OCI-LY1 (cell line): ENCODE results near the gene CMIP.

Source experiments
- H2AFZ ChIP-seq: fragments of 200-600 bp; sonication (generic), shearing (Covaris generic); 2 replicates; pipeline ENCODE4 v1.6.0; 2014; ENCODE audit warnings: antibody characterized with exemption, mild to moderate bottlenecking, low read length
- H3F3A ChIP-seq: fragments of 200-600 bp; sonication (generic), shearing (Covaris generic); 2 replicates; pipeline ENCODE4 v1.6.0; 2014; ENCODE audit warnings: mild to moderate bottlenecking, antibody characterized with exemption, low read length, moderate library complexity; ENCODE audit not compliant: insufficient read depth
- H3K27ac ChIP-seq: fragments of 200-600 bp; sonication (generic); 2 replicates; pipeline ENCODE4 v1.5.1; 2014; ENCODE audit warnings: low read length, mixed run types, mild to moderate bottlenecking, low read depth; ENCODE audit not compliant: poor library complexity, severe bottlenecking
- H3K27me3 ChIP-seq: fragments of 200-600 bp; sonication (generic); 2 replicates; pipeline ENCODE4 v1.6.0; 2014; ENCODE audit warnings: antibody characterized with exemption, mild to moderate bottlenecking, low read length, moderate library complexity; ENCODE audit not compliant: insufficient read depth
- H3K36me3 ChIP-seq: fragments of 200-600 bp; sonication (generic); 2 replicates; pipeline ENCODE4 v1.6.1; 2014; ENCODE audit warnings: mild to moderate bottlenecking, antibody characterized with exemption, low read length, moderate library complexity, mixed read lengths; ENCODE audit not compliant: insufficient read depth
- H3K4me1 ChIP-seq: fragments of 200-600 bp; sonication (generic); 2 replicates; pipeline ENCODE4 v1.5.1; 2014; ENCODE audit warnings: mild to moderate bottlenecking, low read length, moderate library complexity; ENCODE audit not compliant: insufficient read depth, severe bottlenecking
- H3K4me2 ChIP-seq: fragments of 200-600 bp; sonication (generic), shearing (Covaris generic); 2 replicates; pipeline ENCODE4 v1.6.1; 2014; ENCODE audit warnings: low read length
- H3K4me3 ChIP-seq: fragments of 200-600 bp; sonication (generic); 2 replicates; pipeline ENCODE4 v1.5.1; 2014; ENCODE audit warnings: low read length, low read depth, mild to moderate bottlenecking, mixed read lengths; ENCODE audit not compliant: poor library complexity, severe bottlenecking
- H3K79me2 ChIP-seq: fragments of 200-600 bp; shearing (Covaris generic); 2 replicates; pipeline ENCODE4 v1.6.1; 2016; ENCODE audit warnings: mixed run types, low read length, mixed read lengths; ENCODE audit not compliant: insufficient read depth
- H3K9ac ChIP-seq: fragments of 200-600 bp; sonication (generic), shearing (Covaris generic); 2 replicates; pipeline ENCODE4 v1.6.1; 2014; ENCODE audit warnings: mild to moderate bottlenecking, low read length, mixed read lengths
- H3K9me2 ChIP-seq: fragments of 200-600 bp; sonication (generic), shearing (Covaris generic); 2 replicates; pipeline ENCODE4 v1.6.1; 2014; ENCODE audit warnings: low read depth, mild to moderate bottlenecking, low read length, mixed read lengths
- H3K9me3 ChIP-seq: fragments of 200-600 bp; shearing (Covaris generic); 2 replicates; pipeline ENCODE4 v1.6.1; 2014; ENCODE audit warnings: low read length, mixed read lengths
- H4K20me1 ChIP-seq: fragments of 200-600 bp; sonication (generic), shearing (Covaris generic); 2 replicates; pipeline ENCODE4 v1.6.0; 2016; ENCODE audit warnings: mild to moderate bottlenecking, low read length; ENCODE audit not compliant: insufficient read depth
- CTCF ChIP-seq: fragments of 200-600 bp; sonication (generic), shearing (Covaris generic); IDR thresholded peaks from 2 replicates; pipeline ENCODE4 v1.5.1; 2017; ENCODE audit warnings: mild to moderate bottlenecking, antibody characterized with exemption, low read length, moderate library complexity, mixed read lengths
- EZH2 ChIP-seq: fragments of 200-600 bp; sonication (generic), shearing (Covaris generic); IDR thresholded peaks from 2 replicates; pipeline ENCODE4 v1.8.0; 2017; ENCODE audit warnings: borderline replicate concordance, mixed run types, mild to moderate bottlenecking, antibody characterized with exemption, low read length, moderate library complexity, mixed read lengths

CMIP gene

GRCh38 chr16:81600275-81600674 is 155.7 kb downstream of the CMIP start:
- Histone ChIP-seq H3K27me3 (no peaks in the 10 kb centered on the region), H3K79me2 (peaks cover 3% of the 10 kb centered on the region; the same call in 1 of the 2 replicates), H4K20me1 (no peaks in the 10 kb centered on the region), H3K4me3 (no peak overlapping the region), H3K9me2 (no peaks in the 10 kb centered on the region), H3K9ac (no peak overlapping the region), H3K4me2 (no peak overlapping the region), H2AFZ (no peak overlapping the region), H3K36me3 (no peaks in the 10 kb centered on the region), H3K9me3 (no peaks in the 10 kb centered on the region), H3F3A (no peaks in the 10 kb centered on the region), H3K4me1 (no peaks in the 10 kb centered on the region), H3K27ac (no peak overlapping the region)
- no peak for TF ChIP-seq CTCF
- TF ChIP-seq EZH2, result no peak

DNA sequence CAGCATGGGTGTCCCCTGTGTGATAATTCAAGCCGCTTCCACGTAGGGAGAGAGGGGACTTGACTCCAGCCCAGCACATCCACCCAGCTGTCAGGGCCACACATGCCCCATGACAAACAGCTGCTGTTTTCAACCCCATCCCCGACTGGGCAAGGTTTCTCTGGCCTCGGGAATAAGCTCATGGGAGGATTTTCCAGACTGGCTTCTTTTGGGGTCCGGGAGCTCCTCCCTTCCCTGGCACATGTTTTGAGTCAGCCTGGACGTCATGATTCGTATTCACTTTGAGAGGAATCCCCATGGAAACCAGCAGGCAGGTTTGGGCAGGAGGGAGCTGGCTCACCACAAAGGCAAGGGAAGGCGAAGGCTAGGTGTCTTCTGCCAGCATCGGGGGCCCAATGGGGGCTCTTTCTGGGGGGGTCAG is 156.4 kb downstream of the CMIP start:
- Histone ChIP-seq H3K27ac (no peak overlapping the region), H3K27me3 (no peaks in the 10 kb centered on the region), H3K4me2 (no peak overlapping the region), H2AFZ (no peak overlapping the region), H3K36me3 (no peaks in the 10 kb centered on the region), H3K79me2 (peaks cover 3% of the 10 kb centered on the region; the same call in 1 of the 2 replicates), H3K4me3 (no peak overlapping the region), H3F3A (no peaks in the 10 kb centered on the region), H4K20me1 (no peaks in the 10 kb centered on the region), H3K4me1 (no peaks in the 10 kb centered on the region), H3K9me2 (no peaks in the 10 kb centered on the region), H3K9ac (no peak overlapping the region), H3K9me3 (no peaks in the 10 kb centered on the region)
- TF ChIP-seq CTCF, result no peak
- TF ChIP-seq EZH2, result no peak

GRCh38 chr16:81601601-81602255 is 157.1 kb downstream of the CMIP start:
- Histone ChIP-seq H3K4me2 (no peak overlapping the region), H3K9me2 (no peaks in the 10 kb centered on the region), H3K36me3 (no peaks in the 10 kb centered on the region), H3K9me3 (no peaks in the 10 kb centered on the region), H3K9ac (no peak overlapping the region), H3K79me2 (peaks cover 3% of the 10 kb centered on the region; the same call in 1 of the 2 replicates), H3K4me1 (no peaks in the 10 kb centered on the region), H3K27me3 (no peaks in the 10 kb centered on the region), H2AFZ (no peak overlapping the region), H3F3A (no peaks in the 10 kb centered on the region), H3K27ac (no peak overlapping the region), H3K4me3 (no peak overlapping the region), H4K20me1 (no peaks in the 10 kb centered on the region)
- TF ChIP-seq CTCF, result no peak
- no peak for TF ChIP-seq EZH2
